CD4-positive, alpha-beta T cell treated with Interleukin-2 at 100 ng/mL for 4 hours (primary cell): ENCODE measurements around the gene IP6K3.

Experiments
- DNase-seq: peaks from one replicate; pipeline ENCODE4 v3.0.0-alpha.2; 2020; ENCODE audit warnings: low spot score

Gene IP6K3

GRCh38 chr6:33671744-33672072 is 75.0 kb downstream of the IP6K3 start:
- no peak for DNase-seq
